Small intestine (tissue), 7 donors: ENCODE data around the gene ALDH3B2. TPM values are rescaled to one million over a fixed set of nuclear protein-coding genes. Genes with fewer than 3 reads are reported as not detected.
"Not testable (repeated sequence)": the region's sequence is repeated elsewhere in the genome, so short reads cannot be mapped to it uniquely, and the experiment has no call there.

ENCODE experiments used
- DNase-seq, 2 donors: peaks; one replicate each; pipeline versions ENCODE4 v3.0.0 to v3.0.0-alpha.2; 2013
- FAIRE-seq: peaks from 2 replicates; lab custom pipeline; 2012; peaks lifted over from hg19 to GRCh38; lab: Jason Lieb, UNC
- H3K27ac ChIP-seq, 3 donors: one replicate each; pipeline ENCODE4 v1.5.1; 2013; ENCODE audit warnings: low read length in 2 of 3, mild to moderate bottlenecking in 2 of 3, control low read depth in 1 of 3, inconsistent platforms in 1 of 3, low read depth in 1 of 3, moderate library complexity in 1 of 3
- H3K27me3 ChIP-seq, 3 donors: one replicate each; pipeline ENCODE4 v1.6.1; 2013; ENCODE audit warnings: low read length in 3 of 3, inconsistent platforms in 1 of 3; ENCODE audit not compliant: control insufficient read depth in 3 of 3, insufficient read depth in 3 of 3
- H3K36me3 ChIP-seq, 3 donors: one replicate each; pipeline ENCODE4 v1.6.1; 2013; ENCODE audit warnings: low read length in 3 of 3, inconsistent platforms in 1 of 3, low read depth in 1 of 3, mild to moderate bottlenecking in 1 of 3, moderate library complexity in 1 of 3; ENCODE audit not compliant: control insufficient read depth in 3 of 3, insufficient read depth in 2 of 3
- H3K4me1 ChIP-seq, 3 donors: one replicate each; pipeline ENCODE4 v1.6.1; 2013; ENCODE audit warnings: low read length in 2 of 3, inconsistent platforms in 1 of 3, low read depth in 1 of 3, mild to moderate bottlenecking in 1 of 3, moderate library complexity in 1 of 3; ENCODE audit not compliant: control insufficient read depth in 3 of 3, insufficient read depth in 2 of 3
- H3K4me3 ChIP-seq, 3 donors: one replicate each; pipeline ENCODE4 v1.5.1; 2013; ENCODE audit warnings: low read length in 3 of 3, control low read depth in 1 of 3, inconsistent platforms in 1 of 3, low read depth in 1 of 3, mild to moderate bottlenecking in 1 of 3, moderate library complexity in 1 of 3
- H3K9me3 ChIP-seq, 2 donors: one replicate each; pipeline ENCODE4 v1.6.1; 2013; ENCODE audit warnings: low read depth in 1 of 2, low read length in 1 of 2; ENCODE audit not compliant: control insufficient read depth in 2 of 2, insufficient read depth in 1 of 2
- WGBS, 3 donors: extraction: QIAGEN DNeasy Blood & Tissue Kit; methylation state at CpG; one replicate each; pipeline ENCODE4 v1.1.7; 2013; 5-methylcytosine and 5-hydroxymethylcytosine counted together
- polyA plus RNA-seq, 4 donors: library from polyadenylated mRNA; stranded (reverse) in 3 of 4; unstranded in 1 of 4; fragments of 200-250 nt in 3 of 4; fragments of 120-200 nt in 1 of 4; gene quantifications; one replicate each; pipeline versions ENCODE4 v1.2.1 to v1.2.3, GENCODE V29; 2013
- donor health status: healthy with polysubstance abuse.
- donor health status: control.
- donor health status: control.
- donor health status: Bipolar disorder and iron deficiency.
- donor health status: healthy.

Gene ALDH3B2
- polyA plus RNA-seq, 4 donors: 0.03 to 0.12 TPM; not detected in 2

GRCh38 chr11:67662142-67662834 is 12.1 kb downstream of the ALDH3B2 start:
- DNase-seq: no peak

DNA sequence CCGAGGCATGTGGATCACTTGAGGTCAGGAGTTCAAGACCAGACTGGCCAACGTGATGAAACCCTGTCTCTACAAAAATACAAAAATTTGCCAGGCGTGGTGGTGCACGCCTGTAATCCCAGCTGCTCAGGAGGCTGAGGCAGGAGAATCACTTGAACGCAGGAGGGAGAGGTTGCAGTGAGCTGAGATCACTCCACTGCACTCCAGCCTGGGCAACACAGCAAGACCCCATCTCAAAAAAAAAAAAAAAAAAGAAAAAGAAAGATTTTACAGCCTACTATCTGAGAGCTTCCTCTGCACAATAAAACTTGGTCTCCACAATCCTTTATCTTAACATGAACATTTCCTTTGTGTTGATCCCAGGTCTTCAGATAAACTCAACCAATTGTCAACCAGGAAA is 13.7 kb downstream of the ALDH3B2 start:
- FAIRE-seq, DNase-seq, H3K36me3 ChIP-seq, H3K9me3 ChIP-seq, H3K4me3 ChIP-seq, H3K27ac ChIP-seq, H3K4me1 ChIP-seq, H3K27me3 ChIP-seq: not testable (repeated sequence)
- 62 to 71% (median 66%) methylated on average over 5 of the region's 5 CpGs for WGBS, 3 donors

More at GRCh38 chr11:67662142-67662834, 12.1 kb downstream of the ALDH3B2 start:
- Histone ChIP-seq H3K36me3 (no peaks in the 10 kb centered on the region), H3K4me1 (peaks cover 0 to 5% (median 0%) of the 10 kb centered on the region in 3 donors), H3K9me3 (no peaks in the 10 kb centered on the region), H3K27ac (no peak overlapping the region), H3K4me3 (no peak overlapping the region), H3K27me3 (no peaks in the 10 kb centered on the region)
- WGBS, 3 donors: 85 to 89% (median 88%) methylated on average over 12 of the region's 12 CpGs
- no peak for FAIRE-seq

GRCh38 chr11:67659651-67660165 is 14.7 kb downstream of the ALDH3B2 start:
- 51 to 64% (median 55%) methylated on average over 5 of the region's 5 CpGs for WGBS, 3 donors
- FAIRE-seq, DNase-seq, H3K36me3 ChIP-seq, H3K27ac ChIP-seq, H3K9me3 ChIP-seq, H3K4me3 ChIP-seq, H3K4me1 ChIP-seq, H3K27me3 ChIP-seq: not testable (repeated sequence)

- Histone ChIP-seq H3K4me1 (peaks cover 0 to 5% (median 0%) of the 10 kb centered on the region in 3 donors), H3K9me3 (peaks cover 0 to 4% of the 10 kb centered on the region in 2 donors), H3K4me3 (no peak overlapping the region), H3K36me3 (no peaks in the 10 kb centered on the region), H3K27me3 (no peaks in the 10 kb centered on the region), H3K27ac (no peak overlapping the region)
- 30 to 43% (median 38%) methylated on average over 3 of the region's 3 CpGs for WGBS, 3 donors
- FAIRE-seq: no peak
- DNase-seq: no peak
Observed at GRCh38 chr11:67657300-67657699, 17.1 kb downstream of the ALDH3B2 start.

DNA sequence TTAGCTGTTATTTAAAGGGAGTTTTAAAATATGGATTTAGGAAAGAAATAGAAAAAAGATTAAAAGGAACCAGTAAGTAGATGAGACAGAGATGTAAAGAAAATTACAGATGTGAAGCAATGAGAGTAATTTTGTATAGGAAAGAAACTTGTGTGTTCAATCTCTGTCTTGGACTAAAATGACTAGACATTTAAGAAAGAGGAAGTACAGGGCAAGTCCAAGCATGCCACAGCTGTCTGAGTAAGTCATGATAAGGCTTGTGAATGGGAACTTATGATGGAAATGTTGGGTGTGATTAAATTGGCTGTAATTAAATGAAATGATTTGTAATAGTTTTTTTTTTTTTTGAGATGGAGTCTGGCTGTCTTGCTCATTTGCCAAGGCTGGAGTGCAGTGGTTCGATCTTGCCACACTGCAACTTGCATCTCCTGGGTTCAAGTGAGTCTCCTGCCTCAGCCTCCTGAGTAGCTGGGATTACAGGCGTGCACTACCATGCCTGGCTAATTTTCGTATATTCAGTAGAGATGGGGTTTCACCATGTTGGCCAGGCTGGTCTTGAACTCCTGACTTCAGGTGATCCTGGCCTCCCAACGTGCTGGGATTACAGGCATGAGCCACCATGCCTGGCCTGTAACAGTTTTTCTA is 18.0 kb downstream of the ALDH3B2 start:
- H3K4me1 ChIP-seq: peaks cover 0 to 11% (median 0%) of the 10 kb centered on the region in 3 donors
- FAIRE-seq (no peak), DNase-seq (no peak)
- no peak overlapping the region for H3K4me3 ChIP-seq
- 89 to 94% (median 93%) methylated on average over 4 of the region's 4 CpGs for WGBS, 3 donors
- H3K9me3 ChIP-seq: peaks cover 0 to 4% of the 10 kb centered on the region in 2 donors
- no peaks in the 10 kb centered on the region for H3K27me3 ChIP-seq
- no peaks in the 10 kb centered on the region for H3K36me3 ChIP-seq
- no peak overlapping the region for H3K27ac ChIP-seq

GRCh38 chr11:67654225-67654624 is 20.2 kb downstream of the ALDH3B2 start:
- peaks cover 0 to 4% of the 10 kb centered on the region in 2 donors for H3K9me3 ChIP-seq
- no peaks in the 10 kb centered on the region for H3K27me3 ChIP-seq
- peaks cover 0 to 23% (median 3%) of the 10 kb centered on the region in 3 donors for H3K4me1 ChIP-seq
- no peak for DNase-seq
- H3K4me3 ChIP-seq: no peak overlapping the region
- FAIRE-seq: no peak
- 77 to 81% (median 81%) methylated on average over 9 of the region's 9 CpGs for WGBS, 3 donors
- no peaks in the 10 kb centered on the region for H3K36me3 ChIP-seq
- no peak overlapping the region for H3K27ac ChIP-seq

- 77% methylated on average over 15 of the region's 15 CpGs for WGBS, 3 donors
Observed at GRCh38 chr11:67652965-67653845, 21.2 kb downstream of the ALDH3B2 start.

More at GRCh38 chr11:67652965-67653845, 21.2 kb downstream of the ALDH3B2 start:
- DNase-seq: no peak
- Histone ChIP-seq H3K27me3 (no peaks in the 10 kb centered on the region), H3K4me1 (peaks cover 0 to 32% (median 6%) of the 10 kb centered on the region in 3 donors), H3K4me3 (no peak overlapping the region), H3K36me3 (no peaks in the 10 kb centered on the region), H3K9me3 (peaks cover 0 to 4% of the 10 kb centered on the region in 2 donors), H3K27ac (peak overlapping the region; percentile 21 to 63 (median 58))
- FAIRE-seq: no peak
